B cell (primary cell): ENCODE measurements around the gene CCDC88C. TPM values are rescaled to one million over a fixed set of nuclear protein-coding genes. Genes with fewer than 3 reads are reported as not detected.

ENCODE experiments used
- ATAC-seq: fragments of 200-7000 bp; cut with Tn5 transposase; one replicate; pipeline ENCODE4 v1.10.0; 2021; ENCODE audit warnings: low read depth, mild to moderate bottlenecking, moderate number of reproducible peaks, moderate library complexity
- CTCF ChIA-PET: fragments of 350-600 bp; sonication (Branson Sonifier 250); formaldehyde crosslinking; loops from one replicate; lab custom pipeline; 2021; ENCODE audit warnings: antibody characterized with exemption, inconsistent platforms; lab: Charles Lee
- POLR2A ChIA-PET: fragments of 350-600 bp; sonication (Branson Sonifier 250); formaldehyde crosslinking; loops from one replicate; lab custom pipeline; 2021; ENCODE audit warnings: antibody characterized with exemption; lab: Charles Lee
- DNase-seq: peaks from one replicate; pipeline ENCODE4 v3.0.0; 2013
- H2AFZ ChIP-seq: 2 replicates; pipeline ENCODE4 v1.6.1; 2012; ENCODE audit warnings: mild to moderate bottlenecking, low read depth, low read length; ENCODE audit not compliant: insufficient read depth, poor library complexity, severe bottlenecking
- H3K27ac ChIP-seq, 2 donors: 1 replicate in 1 of 2; 2 replicates in 1 of 2; pipeline ENCODE4 v1.5.1; 2012 to 2013; ENCODE audit warnings: low read length in 2 of 2, mild to moderate bottlenecking in 2 of 2, moderate library complexity in 1 of 2
- H3K27me3 ChIP-seq, 4 experiments: fragments of 200-600 bp in 1 of 4; sonication (generic) in 1 of 4; replicated peaks in 1 of 4; 1 replicate in 2 of 4; 2 replicates in 2 of 4; pipeline versions ENCODE4 v1.6.1 to v1.7.0; 2013 to 2016; ENCODE audit warnings: low read length in 3 of 4, mild to moderate bottlenecking in 2 of 4, mixed read lengths in 1 of 4, moderate library complexity in 1 of 4; ENCODE audit not compliant: insufficient read depth in 4 of 4, control insufficient read depth in 3 of 4; ENCODE audit errors: control extremely low read depth in 1 of 4
- H3K36me3 ChIP-seq, 2 experiments: replicated peaks in 1 of 2; 1 replicate in 1 of 2; 2 replicates in 1 of 2; pipeline versions ENCODE4 v1.6.1 to v1.7.1; 2013; ENCODE audit warnings: low read length in 1 of 2; ENCODE audit not compliant: insufficient read depth in 2 of 2, control insufficient read depth in 1 of 2; ENCODE audit errors: control extremely low read depth in 1 of 2, extremely low read depth in 1 of 2
- H3K4me1 ChIP-seq, 2 donors: fragments of 200-600 bp in 1 of 2; sonication (generic) in 1 of 2; 1 replicate in 1 of 2; 2 replicates in 1 of 2; pipeline versions ENCODE4 v1.5.1 to v1.6.1; 2013 to 2017; ENCODE audit warnings: low read length in 2 of 2; ENCODE audit not compliant: control insufficient read depth in 2 of 2, insufficient read depth in 2 of 2
- H3K4me2 ChIP-seq: replicated peaks from 2 replicates; pipeline ENCODE3; 2012; ENCODE audit warnings: mild to moderate bottlenecking, low read depth, low read length; ENCODE audit not compliant: poor library complexity, severe bottlenecking
- H3K4me3 ChIP-seq, 5 experiments: fragments of 200-600 bp in 1 of 5; sonication (generic) in 1 of 5; 1 replicate in 3 of 5; 2 replicates in 2 of 5; pipeline versions ENCODE4 v1.5.1 to v1.7.0; 2011 to 2016; ENCODE audit warnings: low read length in 4 of 5, mild to moderate bottlenecking in 4 of 5, low read depth in 2 of 5, control low read depth in 1 of 5, moderate library complexity in 1 of 5; ENCODE audit not compliant: insufficient read depth in 1 of 5; ENCODE audit errors: control extremely low read depth in 1 of 5, extremely low read depth in 1 of 5
- H3K79me2 ChIP-seq: fragments of 200-600 bp; sonication (generic); one replicate; pipeline ENCODE4 v1.6.0; 2016; ENCODE audit warnings: low read length; ENCODE audit not compliant: control insufficient read depth, insufficient read depth
- H3K9ac ChIP-seq: fragments of 200-600 bp; sonication (generic); 2 replicates; pipeline ENCODE4 v1.6.1; 2017; ENCODE audit warnings: mild to moderate bottlenecking, low read length, moderate library complexity
- H3K9me3 ChIP-seq, 3 donors: one replicate each; pipeline versions ENCODE4 v1.6.1 to v1.7.1; 2013; ENCODE audit warnings: low read length in 2 of 3; ENCODE audit not compliant: control insufficient read depth in 2 of 3, insufficient read depth in 1 of 3; ENCODE audit errors: control extremely low read depth in 1 of 3
- H4K20me1 ChIP-seq: 2 replicates; pipeline ENCODE4 v1.6.0; 2012; ENCODE audit warnings: mild to moderate bottlenecking, low read length; ENCODE audit not compliant: insufficient read depth, control insufficient read depth, poor library complexity, severe bottlenecking
- H3K27ac Mint-ChIP-seq: one replicate; pipeline ENCODE4 v1.8.0; 2021; ENCODE audit warnings: mixed read lengths
- H3K27me3 Mint-ChIP-seq: one replicate; pipeline ENCODE4 v1.8.0; 2021; ENCODE audit warnings: mixed read lengths
- H3K4me1 Mint-ChIP-seq: one replicate; pipeline ENCODE4 v1.8.0; 2021; ENCODE audit warnings: mixed read lengths
- H3K4me3 Mint-ChIP-seq: one replicate; pipeline ENCODE4 v1.8.0; 2021; ENCODE audit warnings: mixed read lengths
- H3K9me3 Mint-ChIP-seq: one replicate; pipeline ENCODE4 v1.8.0; 2022; ENCODE audit warnings: mixed read lengths; ENCODE audit not compliant: insufficient read depth
- EZH2 ChIP-seq: IDR thresholded peaks from 2 replicates; pipeline ENCODE4 v1.6.1; 2012; ENCODE audit warnings: borderline replicate concordance, low read depth, mild to moderate bottlenecking, moderate library complexity, low read length; ENCODE audit not compliant: insufficient read depth, poor library complexity, severe bottlenecking
- WGBS: methylation state at CpG from one replicate; pipeline ENCODE4 v1.1.5; 2013; ENCODE audit warnings: missing lambda C conversion rate; ENCODE audit not compliant: insufficient coverage; 5-methylcytosine and 5-hydroxymethylcytosine counted together
- intact Hi-C: fragments of 100-400 bp; cut with micrococcal nuclease; formaldehyde crosslinking; loops from one replicate; pipeline ENCODE4 v1.10.0; 2022
- polyA plus RNA-seq: library from polyadenylated mRNA; depleted of rRNA; stranded (reverse); fragments of >200 nt; gene quantifications from 2 replicates; pipeline ENCODE4 v1.2.3, GENCODE V29; 2012
- total RNA-seq, 2 donors: library from RNA; stranded (reverse); fragments of 120-200 nt in 1 of 2; gene quantifications; 1 replicate in 1 of 2; 2 replicates in 1 of 2; pipeline versions ENCODE4 v1.2.3 to v1.2.4, GENCODE V29; 2013 to 2022
- TF ChIP-seq, protein P1 (sequence below): fragments of 200-600 bp; IDR thresholded peaks from one replicate; pipeline ENCODE4 v1.8.0; 2022; ENCODE audit warnings: antibody characterized with exemption, mild to moderate bottlenecking

CCDC88C gene
- total and polyA plus RNA-seq, 2 donors (not counting 1 experiment from before 2014, with no cell fraction given), result 98.7 to 181 TPM

GRCh38 chr14:91274796-91275195 is 142.8 kb downstream of the CCDC88C start:
- Histone ChIP-seq H3K27ac (no peak overlapping the region), H3K4me3 (no peak overlapping the region), H3K4me1 (no peaks in the 10 kb centered on the region), H3K36me3 (peaks cover 17 to 77% of the 10 kb centered on the region in 2 experiments), H3K79me2 (peaks cover 7% of the 10 kb centered on the region), H3K27me3 (no peaks in the 10 kb centered on the region), H3K9me3 (no peaks in the 10 kb centered on the region), H4K20me1 (peaks cover 16% of the 10 kb centered on the region), H2AFZ (no peak overlapping the region), H3K4me2 (no peak overlapping the region), H3K9ac (no peak overlapping the region)
- intact Hi-C loops, result no loop called here
- CTCF ChIA-PET, result interaction anchor here (1.8 kb wide), 1 partner anchor 11 kb away, joined by 5 read pairs; no protein-coding TSS in a partner anchor
- no peaks in the 10 kb centered on the region for H3K27me3 Mint-ChIP-seq
- H3K9me3 Mint-ChIP-seq, result no peaks in the 10 kb centered on the region
- WGBS, result 100% methylated on average over 6 of the region's 9 CpGs
- H3K4me1 Mint-ChIP-seq, result no peaks in the 10 kb centered on the region
- TF ChIP-seq, protein P1, sequence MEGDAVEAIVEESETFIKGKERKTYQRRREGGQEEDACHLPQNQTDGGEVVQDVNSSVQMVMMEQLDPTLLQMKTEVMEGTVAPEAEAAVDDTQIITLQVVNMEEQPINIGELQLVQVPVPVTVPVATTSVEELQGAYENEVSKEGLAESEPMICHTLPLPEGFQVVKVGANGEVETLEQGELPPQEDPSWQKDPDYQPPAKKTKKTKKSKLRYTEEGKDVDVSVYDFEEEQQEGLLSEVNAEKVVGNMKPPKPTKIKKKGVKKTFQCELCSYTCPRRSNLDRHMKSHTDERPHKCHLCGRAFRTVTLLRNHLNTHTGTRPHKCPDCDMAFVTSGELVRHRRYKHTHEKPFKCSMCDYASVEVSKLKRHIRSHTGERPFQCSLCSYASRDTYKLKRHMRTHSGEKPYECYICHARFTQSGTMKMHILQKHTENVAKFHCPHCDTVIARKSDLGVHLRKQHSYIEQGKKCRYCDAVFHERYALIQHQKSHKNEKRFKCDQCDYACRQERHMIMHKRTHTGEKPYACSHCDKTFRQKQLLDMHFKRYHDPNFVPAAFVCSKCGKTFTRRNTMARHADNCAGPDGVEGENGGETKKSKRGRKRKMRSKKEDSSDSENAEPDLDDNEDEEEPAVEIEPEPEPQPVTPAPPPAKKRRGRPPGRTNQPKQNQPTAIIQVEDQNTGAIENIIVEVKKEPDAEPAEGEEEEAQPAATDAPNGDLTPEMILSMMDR, result no peak
- TF ChIP-seq EZH2, result no peak
- H3K27ac Mint-ChIP-seq, result peak overlapping the region; percentile 37
- POLR2A ChIA-PET, result no interaction called here
- no peak overlapping the region for H3K4me3 Mint-ChIP-seq
- ATAC-seq (no peak), DNase-seq (no peak)

DNA sequence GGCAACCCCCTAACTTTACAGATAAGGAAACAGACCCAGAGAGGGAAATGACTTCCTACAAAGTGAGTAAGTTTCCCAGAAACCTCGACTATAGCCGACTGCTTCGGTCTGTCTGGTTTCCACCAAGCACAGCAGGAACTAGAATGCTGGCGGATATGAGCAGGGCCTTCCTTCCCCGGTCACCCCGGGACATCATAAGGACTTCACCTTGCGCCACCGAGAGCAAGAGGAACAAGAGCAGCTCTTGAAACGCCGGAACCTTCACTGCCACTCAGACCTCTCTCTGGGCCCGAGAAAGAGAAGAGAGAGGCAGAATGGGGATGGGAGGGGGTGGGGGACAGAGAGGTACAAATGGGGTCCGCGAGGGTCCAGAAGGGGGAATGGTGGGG is 143.7 kb downstream of the CCDC88C start:
- no peaks in the 10 kb centered on the region for H3K27me3 Mint-ChIP-seq
- no peaks in the 10 kb centered on the region for H3K4me1 Mint-ChIP-seq
- CTCF ChIA-PET, result interaction anchor here (1.8 kb wide), 1 partner anchor 12 kb away, joined by 5 read pairs; no protein-coding TSS in a partner anchor
- Histone ChIP-seq H3K27me3 (no peaks in the 10 kb centered on the region), H3K9me3 (no peaks in the 10 kb centered on the region), H3K4me1 (no peaks in the 10 kb centered on the region), H3K4me3 (no peak overlapping the region), H3K27ac (no peak overlapping the region), H2AFZ (no peak overlapping the region), H3K79me2 (peaks cover under 1% of the 10 kb centered on the region), H3K9ac (no peak overlapping the region), H3K4me2 (no peak overlapping the region), H4K20me1 (peaks cover 10% of the 10 kb centered on the region), H3K36me3 (peaks cover 17 to 68% of the 10 kb centered on the region in 2 experiments)
- DNase-seq, result no peak
- no peak overlapping the region for H3K4me3 Mint-ChIP-seq
- POLR2A ChIA-PET, result no interaction called here
- H3K27ac Mint-ChIP-seq, result no peak overlapping the region
- WGBS, result 96% methylated on average over 9 of the region's 13 CpGs
- intact Hi-C loops, result no loop called here
- no peak for ATAC-seq
- TF ChIP-seq EZH2, result no peak
- TF ChIP-seq, protein P1, result no peak
- no peaks in the 10 kb centered on the region for H3K9me3 Mint-ChIP-seq
